ENCODE data around the gene SYAP1. TPM values are rescaled to one million over a fixed set of nuclear protein-coding genes. Genes with fewer than 3 reads are reported as not detected.

SYAP1 gene
- total RNA-seq, 1 donor from 2014 or later: 16.8 TPM

DNA sequence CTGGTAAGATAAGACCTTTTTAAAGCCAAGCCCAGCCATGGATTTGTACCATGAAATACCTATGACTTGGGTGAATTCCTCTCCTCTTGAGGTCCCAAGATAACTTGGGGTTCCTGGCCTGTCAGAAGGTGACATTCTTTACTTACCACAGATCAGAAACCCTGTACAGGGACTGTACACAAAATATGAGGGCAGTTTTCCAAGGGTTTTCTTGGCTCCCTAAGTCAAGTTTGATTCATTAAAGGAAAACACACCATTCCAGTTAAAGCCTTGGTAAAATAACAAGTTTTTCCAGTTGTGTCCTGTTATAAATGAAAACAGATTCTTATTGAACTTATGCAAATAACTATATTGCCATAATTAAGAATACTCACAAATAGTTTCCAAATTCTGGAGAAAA is 8.2 kb downstream of the SYAP1 start:
- Mint-ChIP-seq H3K27ac (no peak overlapping the region), H3K4me1 (peaks cover 12% of the 10 kb centered on the region), H3K27me3 (no peaks in the 10 kb centered on the region), H3K4me3 (no peak overlapping the region), H3K36me3 (ENCODE audit: low read depth) (peaks cover 7% of the 10 kb centered on the region), H3K9me3 (no peaks in the 10 kb centered on the region)
- DNase-seq (no peak), ATAC-seq (ENCODE audit: low read depth) (no peak)
- POLR2A ChIA-PET: no interaction called here
- CTCF ChIA-PET: no interaction called here
- TF ChIP-seq CTCF (IDR thresholded peaks at IDR 0.05): no peak
- intact Hi-C loops (cut with micrococcal nuclease): no loop called here

- H3K4me3 Mint-ChIP-seq: no peak overlapping the region
- H3K9me3 Mint-ChIP-seq: no peaks in the 10 kb centered on the region
- ChIA-PET POLR2A (no interaction called here), CTCF (no interaction called here)
- no peaks in the 10 kb centered on the region for H3K27me3 Mint-ChIP-seq
- peaks cover 4% of the 10 kb centered on the region for H3K4me1 Mint-ChIP-seq
- ATAC-seq (ENCODE audit: low read depth): no peak
- DNase-seq: no peak
- intact Hi-C loops (cut with micrococcal nuclease): no loop called here
- no peak for TF ChIP-seq CTCF (IDR thresholded peaks at IDR 0.05)
- peaks cover 8% of the 10 kb centered on the region for H3K36me3 Mint-ChIP-seq (ENCODE audit: low read depth)
- no peak overlapping the region for H3K27ac Mint-ChIP-seq
Observed at GRCh38 chrX:16730450-16730849, 11.0 kb downstream of the SYAP1 start.

- intact Hi-C loops (cut with micrococcal nuclease): no loop called here
- POLR2A ChIA-PET: no interaction called here
Observed at GRCh38 chrX:16733013-16733412, 13.6 kb downstream of the SYAP1 start.

GRCh38 chrX:16737024-16737423 is 17.6 kb downstream of the SYAP1 start:
- Mint-ChIP-seq H3K4me3 (no peak overlapping the region), H3K27me3 (no peaks in the 10 kb centered on the region), H3K9me3 (no peaks in the 10 kb centered on the region), H3K4me1 (no peaks in the 10 kb centered on the region), H3K36me3 (ENCODE audit: low read depth) (peaks cover 43% of the 10 kb centered on the region), H3K27ac (no peak overlapping the region)
- ChIA-PET CTCF (no interaction called here), POLR2A (no interaction called here)
- TF ChIP-seq CTCF (IDR thresholded peaks at IDR 0.05): no peak
- no peak for ATAC-seq (ENCODE audit: low read depth)
- intact Hi-C loops (cut with micrococcal nuclease): no loop called here
- DNase-seq: no peak

More at GRCh38 chrX:16733013-16733412, 13.6 kb downstream of the SYAP1 start:
- H3K27me3 Mint-ChIP-seq: no peaks in the 10 kb centered on the region
- no peak for ATAC-seq (ENCODE audit: low read depth)
- no peak for TF ChIP-seq CTCF (IDR thresholded peaks at IDR 0.05)
- H3K4me1 Mint-ChIP-seq: no peaks in the 10 kb centered on the region
- no peak overlapping the region for H3K4me3 Mint-ChIP-seq
- DNase-seq: no peak
- H3K27ac Mint-ChIP-seq: no peak overlapping the region
- CTCF ChIA-PET: no interaction called here
- no peaks in the 10 kb centered on the region for H3K9me3 Mint-ChIP-seq
- H3K36me3 Mint-ChIP-seq (ENCODE audit: low read depth): peaks cover 24% of the 10 kb centered on the region

DNA sequence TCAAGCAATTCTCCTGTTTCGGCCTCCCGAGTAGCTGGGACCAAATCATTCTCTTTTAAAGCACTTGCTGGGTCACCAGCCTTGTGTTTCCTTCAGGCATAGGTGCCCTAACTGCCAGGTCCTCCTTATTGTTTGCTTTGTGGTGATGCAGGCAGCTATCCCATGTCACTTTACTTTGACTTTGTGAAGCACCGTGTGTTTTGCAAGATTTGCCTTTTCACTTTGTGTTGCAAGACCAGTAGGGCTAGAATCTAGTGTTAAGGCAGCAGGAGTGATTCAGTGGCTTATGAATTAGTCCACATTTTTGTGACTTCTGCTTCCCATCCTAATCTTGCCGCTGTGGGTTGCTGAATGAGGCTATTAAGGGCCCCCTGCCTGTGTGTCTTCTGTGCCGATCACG is 20.2 kb downstream of the SYAP1 start:
- intact Hi-C loops (cut with micrococcal nuclease): no loop called here
- no peaks in the 10 kb centered on the region for H3K27me3 Mint-ChIP-seq
- no peak for TF ChIP-seq CTCF (IDR thresholded peaks at IDR 0.05)
- H3K9me3 Mint-ChIP-seq: no peaks in the 10 kb centered on the region
- no peak overlapping the region for H3K4me3 Mint-ChIP-seq
- ChIA-PET CTCF (no interaction called here), POLR2A (no interaction called here)
- DNase-seq (no peak), ATAC-seq (ENCODE audit: low read depth) (no peak)
- peaks cover 50% of the 10 kb centered on the region for H3K36me3 Mint-ChIP-seq (ENCODE audit: low read depth)
- no peaks in the 10 kb centered on the region for H3K4me1 Mint-ChIP-seq
- H3K27ac Mint-ChIP-seq: no peak overlapping the region

Data from activated B cell treated with CpG ODN at 0.5 μM for 24 hours (primary cell).